Calu3 (cell line): ENCODE results near the gene CCT3. TPM values are rescaled to one million over a fixed set of nuclear protein-coding genes. Genes with fewer than 3 reads are reported as not detected.
A peak's percentile ranks its signal among the peaks of the same experiment; 100 is the strongest.
"Not testable (repeated sequence)": the region's sequence is repeated elsewhere in the genome, so short reads cannot be mapped to it uniquely, and the experiment has no call there.

Experiments used
- BruUV-seq: library from RNA; stranded (reverse); fragments of 400-500 nt; replicated peaks from 2 replicates; lab custom pipeline; 2021; lab: Mats Ljungman, UMichigan
- CTCF ChIA-PET: fragments of 300-600 bp; sonication (Branson Sonifier 250); formaldehyde crosslinking; loops from one replicate; lab custom pipeline; 2022; ENCODE audit warnings: antibody characterized with exemption; lab: Charles Lee
- DNase-seq: peaks from one replicate; pipeline ENCODE4 v3.0.0; 2022
- H3K27ac Mint-ChIP-seq: one replicate; pipeline ENCODE4 v1.8.0; 2022; ENCODE audit warnings: mixed read lengths; ENCODE audit not compliant: unreplicated experiment
- H3K27me3 Mint-ChIP-seq: one replicate; pipeline ENCODE4 v1.8.0; 2022; ENCODE audit warnings: mixed read lengths; ENCODE audit not compliant: unreplicated experiment
- H3K36me3 Mint-ChIP-seq: one replicate; pipeline ENCODE4 v1.8.0; 2022; ENCODE audit warnings: mild to moderate bottlenecking, moderate library complexity, mixed read lengths; ENCODE audit not compliant: insufficient read depth, unreplicated experiment
- H3K4me1 Mint-ChIP-seq: one replicate; pipeline ENCODE4 v1.8.0; 2022; ENCODE audit warnings: mild to moderate bottlenecking, low read depth, mixed read lengths; ENCODE audit not compliant: unreplicated experiment
- H3K4me3 Mint-ChIP-seq: one replicate; pipeline ENCODE4 v1.8.0; 2022; ENCODE audit warnings: mild to moderate bottlenecking, low read depth, moderate library complexity, mixed read lengths; ENCODE audit not compliant: unreplicated experiment
- H3K9me3 Mint-ChIP-seq: one replicate; pipeline ENCODE4 v1.8.0; 2022; ENCODE audit warnings: low read depth, mixed read lengths; ENCODE audit not compliant: unreplicated experiment
- intact Hi-C: fragments of 100-400 bp; cut with micrococcal nuclease; formaldehyde crosslinking; loops from one replicate; pipeline ENCODE4 v1.10.0; 2022; ENCODE audit not compliant: unreplicated experiment
- total RNA-seq: library from RNA; stranded (reverse); gene quantifications from 2 replicates; pipeline ENCODE4 v1.2.3, GENCODE V29; 2022
- TF ChIP-seq, protein P1 (sequence below): fragments of 200-600 bp; IDR thresholded peaks from one replicate; pipeline ENCODE4 v1.8.0; 2022; ENCODE audit warnings: antibody characterized with exemption; ENCODE audit not compliant: unreplicated experiment

The CCT3 gene
- total RNA-seq, 1 experiment from 2014 or later = 598 TPM

DNA sequence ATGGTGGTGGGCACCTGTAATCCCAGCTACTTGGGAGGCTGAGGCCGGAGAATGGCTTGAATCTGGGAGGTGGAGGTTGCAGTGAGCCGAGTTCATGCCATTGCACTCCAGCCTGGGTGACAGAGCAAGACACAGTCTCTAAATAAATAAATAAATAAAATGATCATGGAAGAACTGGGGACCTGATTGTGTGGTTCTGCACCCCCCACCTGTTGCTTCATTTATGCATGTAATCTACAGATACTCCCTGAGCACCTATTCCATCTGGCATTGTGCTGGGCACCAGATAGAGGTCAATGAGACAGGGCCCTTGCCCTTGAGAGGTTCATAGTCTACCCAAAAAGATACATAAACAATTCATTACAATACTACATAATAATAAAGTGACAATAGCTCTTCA, 19.9 kb upstream of the CCT3 start:
- CTCF ChIA-PET = interaction anchor here (1.6 kb wide), 1 partner anchor 13 kb away, joined by 4 read pairs; no protein-coding TSS in a partner anchor
- intact Hi-C loops = no loop called here
- no TSS peak for BruUV-seq
- no peak overlapping the region for H3K4me3 Mint-ChIP-seq
- TF ChIP-seq, protein P1, sequence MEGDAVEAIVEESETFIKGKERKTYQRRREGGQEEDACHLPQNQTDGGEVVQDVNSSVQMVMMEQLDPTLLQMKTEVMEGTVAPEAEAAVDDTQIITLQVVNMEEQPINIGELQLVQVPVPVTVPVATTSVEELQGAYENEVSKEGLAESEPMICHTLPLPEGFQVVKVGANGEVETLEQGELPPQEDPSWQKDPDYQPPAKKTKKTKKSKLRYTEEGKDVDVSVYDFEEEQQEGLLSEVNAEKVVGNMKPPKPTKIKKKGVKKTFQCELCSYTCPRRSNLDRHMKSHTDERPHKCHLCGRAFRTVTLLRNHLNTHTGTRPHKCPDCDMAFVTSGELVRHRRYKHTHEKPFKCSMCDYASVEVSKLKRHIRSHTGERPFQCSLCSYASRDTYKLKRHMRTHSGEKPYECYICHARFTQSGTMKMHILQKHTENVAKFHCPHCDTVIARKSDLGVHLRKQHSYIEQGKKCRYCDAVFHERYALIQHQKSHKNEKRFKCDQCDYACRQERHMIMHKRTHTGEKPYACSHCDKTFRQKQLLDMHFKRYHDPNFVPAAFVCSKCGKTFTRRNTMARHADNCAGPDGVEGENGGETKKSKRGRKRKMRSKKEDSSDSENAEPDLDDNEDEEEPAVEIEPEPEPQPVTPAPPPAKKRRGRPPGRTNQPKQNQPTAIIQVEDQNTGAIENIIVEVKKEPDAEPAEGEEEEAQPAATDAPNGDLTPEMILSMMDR = no peak
- peaks cover 5% of the 10 kb centered on the region for H3K36me3 Mint-ChIP-seq
- H3K9me3 Mint-ChIP-seq = no peaks in the 10 kb centered on the region
- peaks cover 68% of the 10 kb centered on the region for H3K27me3 Mint-ChIP-seq
- H3K4me1 Mint-ChIP-seq = no peaks in the 10 kb centered on the region
- DNase-seq = no peak
- H3K27ac Mint-ChIP-seq = no peak overlapping the region

DNA sequence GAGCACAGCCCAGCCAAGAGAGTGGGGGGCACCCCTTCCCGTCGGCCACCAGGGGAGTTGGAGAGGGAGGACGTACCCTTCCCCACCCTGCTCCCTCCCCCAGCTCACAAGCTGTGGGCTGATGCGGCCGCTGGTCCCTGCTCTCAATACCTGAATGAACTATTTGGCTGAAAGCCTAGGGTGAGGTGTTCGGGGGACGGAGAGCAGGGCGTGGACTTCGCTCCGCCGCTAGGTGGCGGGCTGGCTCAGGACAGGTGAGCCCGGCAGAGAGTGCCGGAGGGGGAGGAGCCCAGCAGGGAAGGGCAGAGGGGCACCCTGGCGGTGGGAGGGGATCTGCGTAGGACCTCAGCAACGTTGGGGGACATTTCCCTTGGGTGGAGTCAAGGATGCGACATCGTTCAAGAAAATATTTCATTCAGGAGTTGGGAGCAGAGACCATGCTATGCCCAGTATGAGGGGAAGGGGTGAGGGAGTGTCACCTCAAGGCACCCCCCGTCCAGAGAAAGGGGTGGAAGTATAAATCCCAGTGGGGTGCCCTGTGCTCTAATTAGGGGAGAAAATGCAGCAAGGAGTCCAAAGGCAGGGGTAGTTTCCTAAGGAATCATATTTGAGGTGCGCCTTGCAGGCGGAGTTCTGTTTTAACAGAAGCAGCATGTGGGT, 18.9 kb upstream of the CCT3 start:
- Mint-ChIP-seq H3K9me3 (no peaks in the 10 kb centered on the region), H3K27me3 (peaks cover 75% of the 10 kb centered on the region), H3K27ac (peak overlapping the region; percentile 11), H3K36me3 (peaks cover 5% of the 10 kb centered on the region), H3K4me1 (no peaks in the 10 kb centered on the region), H3K4me3 (peak overlapping the region; percentile 38)
- intact Hi-C loops = loop anchor here (1.0 kb wide), 1 partner anchor 87 kb away; no protein-coding TSS in a partner anchor
- CTCF ChIA-PET = interaction anchor here (0.6 to 1.5 kb wide), 3 partner anchors 29 to 214 kb away, joined by 3 read pairs; no protein-coding TSS in a partner anchor
- peak; percentile 93 for DNase-seq
- BruUV-seq = no TSS peak
- TF ChIP-seq, protein P1 = peak; percentile 98

DNA sequence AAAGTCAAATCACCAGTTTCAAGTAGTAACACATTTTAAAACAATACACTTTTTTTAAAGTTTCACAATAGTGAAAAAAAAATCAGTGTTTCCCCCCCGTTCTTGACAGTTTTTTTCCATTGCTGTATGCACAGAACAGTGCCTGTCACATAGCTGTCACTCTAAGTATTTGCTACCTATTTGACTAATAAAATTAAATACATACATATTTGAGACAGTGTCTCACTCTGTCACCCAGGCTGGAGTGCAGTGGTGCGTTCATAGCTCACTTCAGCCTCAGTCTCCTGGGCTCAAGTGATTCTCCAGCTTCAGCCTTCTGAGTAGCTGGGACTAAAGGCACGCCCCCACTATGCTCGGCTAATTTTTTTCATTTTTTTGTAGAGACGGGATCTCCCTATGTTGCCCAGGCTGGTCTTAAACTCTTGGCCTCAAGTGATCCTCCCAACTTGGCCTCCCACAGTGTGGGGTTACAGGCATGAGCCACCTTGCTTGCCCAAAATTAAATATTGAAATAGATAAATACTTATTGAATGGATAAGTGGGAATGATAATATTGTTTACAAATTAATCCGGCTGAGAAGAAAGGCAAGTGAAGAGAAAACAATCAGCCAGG, 18.3 kb upstream of the CCT3 start:
- H3K27me3 Mint-ChIP-seq = peaks cover 81% of the 10 kb centered on the region
- intact Hi-C loops = loop anchor here (1.0 kb wide), 1 partner anchor 88 kb away; no protein-coding TSS in a partner anchor
- H3K9me3 Mint-ChIP-seq = no peaks in the 10 kb centered on the region

DNA sequence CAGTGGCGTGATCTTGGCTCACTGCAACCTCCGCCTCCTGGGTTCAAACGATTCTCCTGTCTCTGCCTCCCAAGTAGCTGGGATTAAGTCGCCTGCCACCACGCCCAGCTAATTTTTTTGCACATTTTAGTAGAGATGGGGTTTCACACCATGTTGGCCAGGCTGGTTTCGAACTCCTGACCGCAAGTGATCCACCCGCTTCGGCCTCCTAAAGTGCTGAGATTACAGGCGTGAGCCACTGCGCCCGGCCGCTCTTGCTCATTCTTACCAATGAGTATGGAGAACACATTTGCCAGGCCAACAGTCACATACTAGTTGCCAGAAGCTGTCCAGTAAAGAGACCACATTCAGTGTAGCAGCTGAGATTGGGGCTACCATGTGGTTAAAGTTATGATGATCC, 14.4 kb upstream of the CCT3 start:
- peaks cover 73% of the 10 kb centered on the region for H3K27me3 Mint-ChIP-seq
- intact Hi-C loops, BruUV-seq: not testable (repeated sequence)

More for the DNA sequence above, 18.3 kb upstream of the CCT3 start:
- H3K36me3 Mint-ChIP-seq = peaks cover 5% of the 10 kb centered on the region
- CTCF ChIA-PET = interaction anchor here (0.6 to 1.5 kb wide), 3 partner anchors 29 to 215 kb away, joined by 3 read pairs; no protein-coding TSS in a partner anchor
- no peak for DNase-seq
- H3K4me3 Mint-ChIP-seq = peak overlapping the region; percentile 38
- BruUV-seq = no TSS peak
- H3K27ac Mint-ChIP-seq = peak overlapping the region; percentile 11
- H3K4me1 Mint-ChIP-seq = no peaks in the 10 kb centered on the region
- TF ChIP-seq, protein P1 = no peak

More for the DNA sequence above, 14.4 kb upstream of the CCT3 start:
- H3K4me3 Mint-ChIP-seq, CTCF ChIA-PET, H3K36me3 Mint-ChIP-seq, DNase-seq, H3K9me3 Mint-ChIP-seq, H3K4me1 Mint-ChIP-seq, H3K27ac Mint-ChIP-seq: not testable (repeated sequence)
